Measurements from ENCODE around the gene OGFOD2.

GRCh38 chr12:122999196-122999946 is 24.3 kb downstream of the OGFOD2 start:
- TF ChIP-seq CTCF (IDR thresholded peaks at IDR 0.05 in 8 of 11, conservative IDR thresholded peaks at IDR 0.05 in 3 of 11) = no peak
- no peak for TF ChIP-seq POLR2AphosphoS5 (IDR thresholded peaks at IDR 0.05)

All from spleen (tissue), 7 donors.